ENCODE data around the gene HMX1.

The HMX1 gene

GRCh38 chr4:8871417-8872401 lies at the start of gene HMX1:
Gene HMX1, minus strand, starts transcription at chr4:8871839. Its CDS starts 225 bp downstream, at chr4:8871614.
- no peak for DNase-seq

- DNase-seq: no peak
Observed at GRCh38 chr4:8920969-8921368, 49.3 kb upstream of the HMX1 start.

- no peak for DNase-seq
Observed at GRCh38 chr4:8920289-8920965, 48.8 kb upstream of the HMX1 start.

- no peak for DNase-seq
Observed at GRCh38 chr4:8919651-8920288, 48.1 kb upstream of the HMX1 start.

- no peak for DNase-seq
Observed at GRCh38 chr4:8917868-8918783, 46.5 kb upstream of the HMX1 start.

- no peak for DNase-seq
Observed at GRCh38 chr4:8917321-8917811, 45.7 kb upstream of the HMX1 start.

- no peak for DNase-seq
Observed at GRCh38 chr4:8916906-8917305, 45.3 kb upstream of the HMX1 start.

- no peak for DNase-seq
Observed at GRCh38 chr4:8916351-8916885, 44.8 kb upstream of the HMX1 start.

GRCh38 chr4:8915201-8916200 lies 43.9 kb upstream of the HMX1 start:
- no peak for DNase-seq

GRCh38 chr4:8914461-8915171 lies 43.0 kb upstream of the HMX1 start:
- DNase-seq: no peak

GRCh38 chr4:8913858-8914460 lies 42.3 kb upstream of the HMX1 start:
- no peak for DNase-seq

- no peak for DNase-seq
Observed at GRCh38 chr4:8913121-8913857, 41.6 kb upstream of the HMX1 start.

- DNase-seq: no peak
Observed at GRCh38 chr4:8912506-8912905, 40.9 kb upstream of the HMX1 start.

- no peak for DNase-seq
Observed at GRCh38 chr4:8912089-8912455, 40.4 kb upstream of the HMX1 start.

- no peak for DNase-seq
Observed at GRCh38 chr4:8911316-8912088, 39.9 kb upstream of the HMX1 start.

GRCh38 chr4:8910822-8911315 lies 39.2 kb upstream of the HMX1 start:
- DNase-seq: no peak

- DNase-seq: no peak
Observed at GRCh38 chr4:8910100-8910821, 38.6 kb upstream of the HMX1 start.

Measured in SIG-M5 (cell line).